HG03097 (cell line): ENCODE measurements around the gene PDHA1.

ENCODE experiments used
- ATAC-seq: cut with Tn5 transposase; IDR thresholded peaks from one replicate; pipeline ENCODE4 v1.9.1; 2021; ENCODE audit not compliant: unreplicated experiment, low FRiP score

The PDHA1 gene

DNA sequence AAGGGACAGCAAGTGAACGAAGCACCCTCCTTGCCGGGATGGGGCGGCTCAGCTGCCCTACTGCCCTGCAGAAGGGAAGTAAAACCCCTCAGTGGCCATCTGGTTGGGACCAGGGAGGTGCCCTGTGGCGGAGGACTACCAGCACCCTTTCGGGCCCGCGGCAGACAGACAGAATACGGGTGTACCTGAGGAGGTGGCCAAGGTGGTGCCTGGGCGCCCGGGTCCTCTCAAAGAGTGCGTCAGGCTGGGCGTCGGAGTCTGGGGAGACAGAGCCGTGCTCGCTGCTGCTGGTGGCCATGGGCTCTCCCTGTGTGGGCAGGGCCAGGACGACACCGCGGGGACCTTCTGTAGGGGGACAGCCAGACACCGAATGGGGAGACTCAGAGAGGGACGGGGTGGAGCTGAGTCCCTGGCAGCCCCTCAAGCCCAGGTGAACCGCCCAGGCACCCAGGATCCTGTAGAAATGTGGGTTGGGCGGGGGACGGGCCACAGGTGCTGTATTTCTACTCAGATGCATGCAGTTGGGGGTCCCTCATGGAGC lies 29.7 kb downstream of the PDHA1 start:
- ATAC-seq = no peak

DNA sequence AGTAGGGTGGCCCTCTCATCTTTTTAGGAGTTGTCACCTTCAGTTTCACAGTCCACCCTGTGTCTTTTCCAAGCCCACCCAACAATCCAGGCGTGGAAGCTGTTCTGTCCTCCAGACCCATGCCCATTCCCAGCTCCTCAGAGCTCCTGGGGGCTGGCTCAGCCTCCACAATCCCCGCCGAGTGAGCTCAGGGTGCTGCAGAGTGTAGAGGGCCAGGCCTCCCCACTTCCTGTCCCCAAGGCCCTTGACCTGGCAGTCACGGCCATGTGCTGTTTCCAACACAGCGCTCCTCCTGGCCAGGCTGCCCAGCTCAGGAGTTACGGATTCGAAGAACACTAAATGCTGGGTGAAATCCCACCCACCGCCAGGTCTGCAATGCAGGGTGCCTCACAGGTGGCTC lies 31.8 kb downstream of the PDHA1 start:
- no peak for ATAC-seq

DNA sequence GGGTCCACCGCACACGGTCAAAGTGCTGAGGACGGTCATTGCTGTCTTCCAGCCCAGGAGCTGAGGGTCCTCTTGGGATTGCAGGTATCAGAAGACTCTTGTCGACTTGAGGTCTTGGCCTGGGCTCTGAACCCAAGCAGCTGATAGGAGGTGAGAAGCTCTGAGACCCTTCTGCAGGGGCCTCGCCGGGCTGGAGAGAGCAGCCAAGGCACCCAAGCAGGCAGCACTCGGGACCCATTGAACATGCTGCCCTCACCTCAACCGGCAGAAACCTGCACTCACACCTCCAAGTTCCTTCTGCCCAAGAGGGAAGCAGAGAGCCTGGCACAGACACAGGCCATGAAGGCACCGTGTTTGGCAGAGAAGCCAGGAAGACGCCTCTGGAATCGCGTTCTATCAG lies 34.1 kb downstream of the PDHA1 start:
- ATAC-seq = no peak

DNA sequence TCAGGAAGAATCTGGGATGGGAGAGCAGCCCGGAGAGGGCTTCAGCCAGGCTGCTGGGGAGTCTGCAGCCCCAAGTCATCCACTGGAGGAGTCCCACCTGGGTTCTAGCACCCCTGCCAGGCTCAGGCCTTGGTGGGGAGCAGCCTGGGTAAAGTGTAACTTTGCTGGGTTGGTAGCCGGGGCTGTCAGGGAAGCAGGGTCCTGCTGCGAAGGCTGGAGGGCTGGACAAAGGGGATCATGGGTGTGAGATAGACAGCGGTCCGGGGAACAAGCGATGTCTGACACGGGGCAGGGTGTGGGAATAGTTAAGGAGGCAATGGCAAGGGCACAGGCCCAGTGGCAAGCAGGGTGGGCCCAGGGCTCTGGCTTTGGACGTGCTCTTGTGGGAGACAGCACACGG lies 37.6 kb downstream of the PDHA1 start:
- no peak for ATAC-seq

DNA sequence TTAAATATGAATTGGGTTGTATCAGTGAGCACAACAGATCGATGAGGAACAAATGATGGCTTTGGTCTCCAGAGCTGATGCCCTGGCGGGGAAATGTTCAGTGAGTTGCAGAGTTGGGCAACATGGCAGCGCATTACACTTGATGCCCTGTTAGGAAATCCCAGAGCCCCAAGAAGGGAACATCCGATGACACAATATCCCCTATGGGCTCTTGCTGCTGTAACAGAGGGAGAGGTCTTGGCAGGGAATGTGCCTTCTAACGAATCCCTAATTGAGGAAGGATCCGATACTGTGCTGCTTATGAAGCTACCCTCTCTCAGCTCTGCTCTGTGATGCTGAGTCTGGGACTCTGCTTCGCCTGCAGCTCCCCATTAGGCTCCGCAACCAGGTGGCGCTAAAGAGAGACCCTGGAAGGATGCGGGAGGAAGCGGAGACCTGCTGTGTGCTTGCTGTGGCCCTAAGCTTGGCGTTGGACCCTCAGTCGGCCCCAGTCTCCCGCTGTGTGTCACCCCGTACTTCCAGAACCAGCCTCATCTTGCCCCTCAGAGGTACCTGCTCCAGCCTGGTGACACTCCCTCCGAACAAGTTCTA lies 38.9 kb downstream of the PDHA1 start:
- ATAC-seq = no peak

DNA sequence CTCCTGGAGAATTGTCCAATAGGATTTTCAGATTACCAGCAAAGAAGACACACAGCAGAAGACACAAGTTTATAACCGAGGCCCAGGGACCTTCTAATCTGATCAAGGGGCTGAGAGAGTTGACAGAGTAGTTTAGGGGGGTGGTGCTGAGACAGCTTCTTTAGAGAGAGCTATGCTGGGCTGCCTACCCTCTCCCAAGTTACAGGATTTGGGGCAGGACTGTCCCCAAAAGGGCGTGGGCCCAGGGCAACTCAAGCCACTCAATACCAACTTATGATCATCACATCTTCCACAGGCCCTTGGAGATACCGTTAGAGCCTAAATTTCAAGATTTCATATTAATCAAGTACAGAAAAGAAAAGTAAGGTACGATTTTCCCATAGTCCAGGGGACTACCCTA lies 43.0 kb downstream of the PDHA1 start:
- no peak for ATAC-seq

DNA sequence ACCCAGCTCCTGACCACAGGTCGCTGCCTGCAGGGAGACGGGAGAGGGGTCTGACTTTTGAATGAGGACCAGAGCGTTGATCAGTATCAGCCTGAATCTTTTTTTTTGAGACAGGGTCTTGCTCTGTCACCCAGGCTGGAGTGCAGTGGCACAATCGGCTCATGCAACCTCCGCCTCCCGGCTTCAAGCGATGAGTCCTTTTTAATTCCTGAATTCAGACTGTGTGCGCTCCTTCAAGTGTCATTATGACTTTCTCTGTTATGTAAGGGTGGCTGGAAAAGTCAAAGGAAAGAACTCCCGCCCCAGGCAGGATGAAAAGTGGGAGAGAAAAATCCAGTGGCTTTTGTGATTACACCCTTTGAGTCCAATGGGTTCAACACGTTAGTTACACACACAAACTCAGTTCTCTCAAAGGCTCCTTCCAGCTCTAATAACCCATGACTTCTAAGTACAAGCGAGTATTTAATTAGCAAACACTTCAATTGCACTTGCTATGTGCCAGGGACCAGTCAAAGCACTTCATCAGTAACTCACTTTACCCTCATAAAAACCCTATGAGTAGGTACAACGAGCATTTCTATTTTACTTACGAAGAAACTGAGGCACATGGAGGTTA lies 44.4 kb downstream of the PDHA1 start:
- ATAC-seq = no peak

DNA sequence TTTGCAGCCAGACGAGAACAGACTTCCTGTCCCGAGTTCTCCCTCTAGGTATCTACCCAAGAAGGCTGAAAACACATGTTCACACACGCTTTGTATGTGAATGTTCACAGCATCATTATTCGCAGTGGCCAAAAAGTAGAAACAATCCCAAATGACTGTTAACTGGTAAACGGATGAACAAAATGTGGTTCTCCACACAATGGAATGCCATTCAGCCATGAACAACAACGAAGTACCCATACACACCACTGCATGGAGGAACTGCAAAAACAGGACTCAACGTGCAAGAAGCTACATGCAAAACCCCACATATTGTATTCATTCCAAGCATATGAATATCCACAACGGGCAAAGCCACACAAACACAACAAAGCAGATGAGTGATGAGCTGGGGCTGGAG lies 45.0 kb downstream of the PDHA1 start:
- ATAC-seq = no peak

DNA sequence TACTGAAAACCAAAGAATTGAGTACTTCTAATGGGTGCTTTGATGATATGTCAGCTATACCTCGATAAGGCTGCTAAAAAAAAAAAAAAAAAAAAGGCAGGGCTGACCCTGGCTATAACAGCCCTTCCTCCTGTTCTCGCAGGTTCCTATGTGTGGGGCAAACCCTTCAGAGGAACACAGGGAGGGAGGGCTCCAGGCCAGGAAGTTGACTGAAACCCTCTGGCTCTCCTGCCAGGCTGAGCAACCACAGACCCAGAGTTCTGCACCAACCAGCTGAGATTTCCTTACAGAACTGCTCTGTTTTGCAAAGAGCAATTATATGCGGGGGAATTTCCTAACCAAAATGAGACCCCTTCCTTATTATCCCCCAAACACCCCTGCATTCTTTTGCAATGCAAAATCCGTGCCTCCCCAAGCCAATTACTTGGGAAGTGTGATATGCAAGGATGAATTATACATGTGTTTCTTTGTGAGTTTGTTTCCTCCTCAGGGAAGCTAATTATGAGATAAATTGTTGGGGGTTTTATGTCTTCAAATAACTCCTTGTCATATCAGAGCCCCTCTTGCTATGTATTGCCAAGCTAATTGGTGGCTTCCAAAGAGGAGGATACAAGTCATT lies 45.6 kb downstream of the PDHA1 start:
- no peak for ATAC-seq

DNA sequence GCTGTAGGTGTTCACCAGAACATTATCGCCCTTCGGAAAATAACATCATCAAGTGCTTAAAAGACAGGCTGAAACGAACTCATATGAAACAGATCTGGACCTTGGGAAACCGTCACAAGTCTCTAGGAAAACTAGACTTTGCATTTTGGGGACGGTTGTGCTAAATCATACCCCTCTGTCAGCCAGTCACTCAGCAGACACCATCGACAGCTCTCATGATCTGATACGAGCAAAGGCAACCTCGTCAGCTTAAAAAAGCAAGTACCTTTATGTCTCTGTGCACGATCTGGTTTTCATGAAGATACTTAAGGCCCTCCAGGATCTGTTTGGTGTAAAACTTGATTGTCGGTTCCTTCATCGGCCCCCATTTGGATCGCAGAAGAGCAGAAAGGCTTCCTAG lies 48.4 kb downstream of the PDHA1 start:
- no peak for ATAC-seq

DNA sequence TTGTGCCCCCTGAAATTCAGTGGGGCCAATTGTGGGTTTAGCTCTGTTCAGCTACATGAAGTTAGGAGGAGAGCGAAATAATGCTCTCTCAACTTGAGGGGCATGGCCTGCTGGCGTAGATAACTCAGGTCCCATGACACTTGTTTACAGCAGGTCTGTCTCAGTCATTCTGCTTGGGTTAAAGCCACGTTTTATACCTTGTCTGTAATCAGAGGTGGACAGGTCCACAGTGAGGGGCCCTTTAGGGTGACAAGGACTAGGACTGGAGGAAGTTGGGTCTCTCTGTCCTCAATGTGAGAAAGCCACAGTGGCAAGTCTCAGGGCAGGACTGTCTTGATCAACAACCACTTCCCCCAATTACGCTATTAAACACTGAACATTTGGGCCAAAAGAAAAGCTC lies 49.0 kb downstream of the PDHA1 start:
- ATAC-seq = no peak

DNA sequence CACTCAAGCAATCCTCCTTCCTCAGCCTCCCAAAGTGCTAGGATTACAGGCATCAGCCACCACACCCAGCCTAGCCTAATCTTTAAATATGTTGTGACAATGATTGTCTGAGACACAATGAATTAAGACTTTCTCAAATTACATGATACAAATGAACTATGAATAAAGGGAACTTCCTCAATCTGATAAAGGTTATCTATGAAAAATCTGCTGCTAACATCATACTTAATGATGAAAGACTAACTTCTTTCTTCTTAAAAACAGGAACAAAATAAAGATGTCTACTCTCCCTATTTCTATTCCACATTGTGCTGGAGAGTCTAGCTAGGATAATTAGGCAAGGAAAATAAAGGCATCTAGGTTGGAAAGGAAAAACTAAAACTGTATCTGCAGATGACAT lies 60.0 kb downstream of the PDHA1 start:
- ATAC-seq = no peak

DNA sequence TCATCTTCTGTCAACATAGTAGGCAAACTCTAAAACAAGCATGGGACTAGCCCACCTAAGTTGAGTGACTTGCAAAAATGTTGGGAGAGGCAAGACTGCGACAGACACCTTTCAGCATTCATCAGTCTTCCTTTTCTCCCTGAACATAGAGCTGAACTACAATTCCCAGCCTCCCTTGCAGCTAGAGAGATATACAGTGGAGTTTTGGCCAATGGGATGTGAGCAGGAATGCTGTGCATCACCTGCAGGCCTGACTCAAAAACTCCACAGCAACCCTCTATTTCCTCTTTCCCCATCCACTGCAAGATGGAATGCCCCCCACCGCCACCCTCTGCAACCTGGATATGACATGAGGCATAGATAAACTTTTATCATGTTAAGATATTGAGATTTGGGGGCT lies 66.5 kb downstream of the PDHA1 start:
- ATAC-seq = no peak
